Astrocyte of the cerebellum (primary cell): Measurements from ENCODE around the gene LUZP2.
"Not testable (repeated sequence)": the region's sequence is repeated elsewhere in the genome, so short reads cannot be mapped to it uniquely, and the experiment has no call there.

Experiments used
- DNase-seq: peaks from one replicate; pipeline ENCODE4 v3.0.0-alpha.2; 2011; ENCODE audit warnings: low read depth
- H3K4me3 ChIP-seq: 2 replicates; pipeline ENCODE4 v1.5.1; 2011; ENCODE audit warnings: mild to moderate bottlenecking, low read depth, low read length, moderate library complexity
- in situ Hi-C: cut with HindIII; loops from 2 replicates; pipeline ENCODE4 v1.10.0; 2017; ENCODE audit warnings: low sequenced_read_pairs
- TF ChIP-seq, protein P1 (sequence below): IDR thresholded peaks from 2 replicates; pipeline ENCODE4 v1.5.1; 2012; ENCODE audit warnings: low read length, low read depth, moderate library complexity, mild to moderate bottlenecking; ENCODE audit errors: missing control alignments

Gene LUZP2

DNA sequence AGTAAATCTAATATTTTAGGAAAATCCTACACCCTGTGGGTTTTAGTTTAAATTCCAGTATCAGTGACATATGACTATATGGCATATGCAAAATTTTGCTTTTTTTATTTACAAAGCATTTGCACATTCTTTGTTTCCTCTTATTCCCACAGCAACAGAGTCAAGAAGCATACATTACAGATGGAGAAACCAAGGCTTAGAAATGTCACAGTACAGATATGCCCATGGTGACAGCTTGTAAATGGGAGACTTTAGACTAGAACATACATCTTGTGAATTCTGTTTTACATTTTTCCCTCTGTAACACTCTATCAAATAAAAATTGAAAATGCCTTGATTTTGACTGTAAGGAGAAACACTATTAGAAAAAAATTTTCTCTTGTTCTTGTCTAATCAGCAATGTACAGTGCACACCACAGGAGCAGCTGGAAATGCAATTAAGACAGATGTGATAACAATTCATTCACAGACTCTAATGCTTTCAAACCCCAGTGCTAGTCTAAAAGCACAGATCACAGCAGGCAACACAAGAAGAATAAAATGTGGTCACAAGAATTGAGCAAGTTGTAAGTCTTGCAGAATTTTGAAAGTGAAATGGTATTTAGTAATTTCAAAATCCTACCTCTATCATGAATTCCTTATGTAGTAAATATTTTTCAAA, 375.9 kb downstream of the LUZP2 start:
- TF ChIP-seq, protein P1, sequence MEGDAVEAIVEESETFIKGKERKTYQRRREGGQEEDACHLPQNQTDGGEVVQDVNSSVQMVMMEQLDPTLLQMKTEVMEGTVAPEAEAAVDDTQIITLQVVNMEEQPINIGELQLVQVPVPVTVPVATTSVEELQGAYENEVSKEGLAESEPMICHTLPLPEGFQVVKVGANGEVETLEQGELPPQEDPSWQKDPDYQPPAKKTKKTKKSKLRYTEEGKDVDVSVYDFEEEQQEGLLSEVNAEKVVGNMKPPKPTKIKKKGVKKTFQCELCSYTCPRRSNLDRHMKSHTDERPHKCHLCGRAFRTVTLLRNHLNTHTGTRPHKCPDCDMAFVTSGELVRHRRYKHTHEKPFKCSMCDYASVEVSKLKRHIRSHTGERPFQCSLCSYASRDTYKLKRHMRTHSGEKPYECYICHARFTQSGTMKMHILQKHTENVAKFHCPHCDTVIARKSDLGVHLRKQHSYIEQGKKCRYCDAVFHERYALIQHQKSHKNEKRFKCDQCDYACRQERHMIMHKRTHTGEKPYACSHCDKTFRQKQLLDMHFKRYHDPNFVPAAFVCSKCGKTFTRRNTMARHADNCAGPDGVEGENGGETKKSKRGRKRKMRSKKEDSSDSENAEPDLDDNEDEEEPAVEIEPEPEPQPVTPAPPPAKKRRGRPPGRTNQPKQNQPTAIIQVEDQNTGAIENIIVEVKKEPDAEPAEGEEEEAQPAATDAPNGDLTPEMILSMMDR: no peak
- no peak for DNase-seq
- H3K4me3 ChIP-seq: no peak overlapping the region
- in situ Hi-C loops: no loop called here

DNA sequence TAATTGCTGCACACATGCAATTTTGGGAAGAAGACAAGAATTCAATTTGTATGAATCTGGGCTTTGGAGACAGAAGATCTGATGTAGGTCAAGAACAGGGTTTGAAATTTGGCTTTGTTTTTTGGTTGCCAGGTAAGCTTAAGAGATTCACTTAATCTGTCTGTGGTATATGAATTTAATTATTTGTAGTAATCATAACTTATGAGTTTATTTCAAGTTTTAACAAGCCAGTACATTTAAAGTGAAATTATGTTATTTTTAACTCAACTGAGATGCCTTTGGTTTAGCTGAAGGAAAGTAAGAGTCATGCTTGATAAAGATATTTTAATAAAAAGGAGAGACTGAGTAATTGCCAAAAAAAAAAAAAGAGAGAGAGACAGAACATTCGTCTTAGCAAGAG, 384.1 kb downstream of the LUZP2 start:
- DNase-seq: no peak
- H3K4me3 ChIP-seq: no peak overlapping the region
- in situ Hi-C loops: no loop called here
- TF ChIP-seq, protein P1: no peak

DNA sequence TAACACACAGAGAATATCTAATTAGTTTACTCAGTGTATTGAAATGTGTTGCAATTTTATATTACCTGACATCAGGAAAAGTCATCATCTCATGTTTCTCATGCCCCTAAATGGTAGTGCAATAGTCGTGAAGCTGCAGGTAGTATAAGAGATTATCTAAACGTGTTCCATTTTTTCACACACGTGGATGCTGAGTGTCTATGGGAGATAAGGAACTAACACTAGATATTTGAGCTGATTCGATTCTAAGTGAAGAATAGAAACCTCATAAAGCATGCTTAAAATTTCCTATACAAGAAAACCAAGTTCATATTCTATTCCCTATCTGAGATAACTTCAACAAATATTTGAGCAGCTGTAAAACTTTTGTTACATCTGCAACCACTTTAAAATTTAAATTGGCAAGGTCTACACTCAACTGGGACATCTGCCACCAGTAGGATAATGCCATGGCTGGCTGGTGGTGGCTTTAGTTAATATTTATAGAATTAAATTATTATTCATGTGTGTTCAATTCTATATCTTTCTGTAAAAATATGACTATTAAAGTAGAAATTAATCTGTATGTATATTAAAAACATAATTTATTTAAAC, 388.8 kb downstream of the LUZP2 start:
- DNase-seq: no peak
- TF ChIP-seq, protein P1: no peak
- in situ Hi-C loops: no loop called here
- no peak overlapping the region for H3K4me3 ChIP-seq

DNA sequence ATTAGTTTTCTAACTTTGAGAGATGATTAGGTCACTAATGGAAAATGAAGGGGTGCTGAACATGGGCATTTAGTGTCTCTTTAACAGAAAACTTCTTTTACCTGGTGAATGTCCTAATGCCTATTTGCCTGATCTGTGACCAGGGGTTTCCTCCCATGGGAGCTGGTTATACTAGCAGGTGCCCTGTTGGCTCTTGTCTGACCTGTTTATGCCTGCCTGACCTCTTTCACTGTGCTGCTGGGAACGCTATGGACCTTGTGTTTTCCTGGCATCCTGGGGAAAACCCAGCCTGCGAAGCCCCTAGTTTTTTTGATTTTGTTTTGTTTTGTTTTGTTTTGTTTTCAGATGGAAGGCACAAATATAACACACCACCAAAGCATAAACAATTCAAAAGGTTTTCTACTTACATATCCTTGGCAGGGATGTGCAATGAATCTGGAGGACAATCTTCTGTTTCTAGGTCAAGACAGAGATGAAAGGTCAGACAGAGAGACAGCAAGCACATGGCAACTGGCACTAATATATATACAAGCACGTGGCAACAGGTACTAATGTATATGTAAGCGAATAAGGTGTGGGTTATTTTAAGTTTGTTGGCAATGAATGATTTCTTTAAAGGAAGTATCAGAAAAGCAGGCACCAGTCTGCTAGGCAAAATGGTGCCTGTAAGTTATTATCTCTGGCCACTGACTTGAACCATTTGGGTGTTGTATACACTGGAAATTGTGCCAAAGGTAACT, 390.2 kb downstream of the LUZP2 start:
- TF ChIP-seq, protein P1: no peak
- DNase-seq: no peak
- in situ Hi-C loops: no loop called here
- no peak overlapping the region for H3K4me3 ChIP-seq

DNA sequence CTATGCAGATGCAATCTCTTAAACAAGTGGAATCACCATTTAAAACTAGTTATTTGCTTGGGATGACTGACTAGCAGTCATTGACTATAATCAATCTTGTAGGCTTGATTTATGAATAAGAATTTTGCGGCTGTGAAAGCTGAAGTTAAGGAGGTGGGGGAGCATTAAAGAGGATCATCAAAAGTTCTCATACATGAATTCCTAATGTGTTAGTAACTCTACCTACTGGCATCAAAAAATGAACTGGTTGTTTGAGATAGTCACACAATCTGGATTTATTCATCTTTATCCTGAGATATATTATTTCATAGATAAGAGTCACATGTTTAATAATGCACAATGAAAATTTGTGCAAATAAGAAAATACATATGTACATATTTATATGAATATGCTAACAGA, 393.6 kb downstream of the LUZP2 start:
- in situ Hi-C loops: no loop called here
- no peak overlapping the region for H3K4me3 ChIP-seq
- TF ChIP-seq, protein P1: no peak
- no peak for DNase-seq

DNA sequence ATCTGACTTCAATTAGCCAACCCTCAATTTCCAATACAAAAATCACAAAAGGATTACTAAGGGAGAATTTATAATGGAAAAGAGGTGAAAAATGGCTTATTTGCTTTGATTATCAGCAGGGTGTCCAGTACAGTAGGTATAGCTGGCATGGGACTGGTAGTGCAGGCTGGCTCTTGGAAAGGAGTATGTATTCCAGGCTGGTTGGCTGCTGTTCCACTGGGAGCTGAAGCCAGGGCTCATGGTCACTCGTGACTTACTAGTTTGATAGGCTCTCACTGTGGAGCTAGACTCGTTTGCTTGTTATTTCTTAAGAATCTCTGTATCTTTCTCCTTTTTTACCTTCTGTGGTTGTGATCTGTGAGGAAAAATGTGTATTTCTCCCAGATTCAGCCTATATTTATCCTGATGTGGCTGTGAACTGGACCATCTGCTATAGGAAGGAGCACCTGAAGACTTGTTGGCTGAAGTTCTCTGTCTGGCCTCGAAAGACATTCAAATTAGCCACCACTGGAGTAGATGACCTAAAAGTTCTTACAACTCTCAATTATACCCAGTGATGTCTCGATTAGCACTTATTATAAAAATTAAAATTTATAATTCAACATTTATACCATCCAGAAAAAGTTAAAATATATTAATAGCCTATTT, 395.1 kb downstream of the LUZP2 start:
- in situ Hi-C loops, H3K4me3 ChIP-seq, DNase-seq: not testable (repeated sequence)
